Inferior parietal cortex (tissue), 1 donor: ENCODE results near the gene PLCB4.
"Not testable (repeated sequence)": the region's sequence is repeated elsewhere in the genome, so short reads cannot be mapped to it uniquely, and the experiment has no call there.

ENCODE experiments used
- DNase-seq: peaks from one replicate; pipeline ENCODE4 v3.0.0-alpha.2; 2016; ENCODE audit errors: extremely low spot score

Gene PLCB4

DNA sequence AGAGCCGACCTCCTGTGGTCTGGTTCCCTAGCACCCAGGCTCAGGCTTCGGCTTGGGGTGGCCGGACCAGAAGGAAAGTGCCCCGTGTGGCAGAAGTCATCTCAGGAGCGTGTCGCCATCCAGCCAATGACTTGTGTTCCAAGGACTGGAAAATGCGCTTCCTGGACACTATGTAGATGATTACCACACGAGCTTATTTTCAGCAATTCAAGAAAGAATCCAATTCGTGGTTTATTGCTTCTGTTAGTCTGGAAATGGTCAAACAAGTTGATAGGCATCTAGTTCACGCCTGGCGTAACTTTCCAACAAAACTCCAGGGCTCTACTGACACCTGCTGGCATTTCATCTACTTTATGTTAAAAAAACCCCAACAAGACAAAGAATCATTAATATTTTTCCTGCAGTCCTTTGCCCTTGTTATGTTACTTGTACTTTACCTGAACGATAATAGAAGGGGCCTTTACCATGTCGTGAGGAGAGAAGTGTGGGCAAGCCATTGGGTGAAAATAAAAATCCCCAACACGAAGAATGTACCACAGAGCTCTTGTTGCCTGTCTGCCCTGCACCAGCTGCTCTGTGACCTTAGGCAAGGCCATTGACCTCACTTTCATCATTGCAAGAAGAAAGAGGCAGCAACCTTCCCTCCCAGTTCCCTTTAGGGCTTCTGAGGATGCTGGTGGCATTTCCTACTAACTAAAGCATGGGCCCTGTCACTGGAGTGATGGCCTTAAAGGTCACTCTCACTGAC, 290.8 kb downstream of the PLCB4 start:
- peak; percentile 70 for DNase-seq

DNA sequence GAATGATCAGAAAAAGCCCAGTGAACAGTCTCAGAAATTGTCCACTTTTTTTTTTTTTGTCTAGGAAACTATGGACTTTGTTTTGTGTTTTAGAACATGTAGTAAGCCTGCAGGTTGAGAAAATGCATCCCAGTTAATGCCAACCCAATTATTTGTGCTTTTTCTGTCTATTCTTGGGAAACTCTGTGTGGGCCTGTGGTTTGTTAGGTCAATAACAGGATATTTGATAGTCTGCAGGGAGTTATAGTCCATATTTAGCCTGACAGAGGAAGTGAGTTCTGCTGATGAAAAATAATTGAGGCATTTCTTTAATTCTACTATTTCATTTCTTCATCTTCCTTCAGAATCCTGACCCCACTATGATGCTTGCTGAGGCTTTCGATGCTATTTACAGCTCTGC, 291.5 kb downstream of the PLCB4 start:
- no peak for DNase-seq

DNA sequence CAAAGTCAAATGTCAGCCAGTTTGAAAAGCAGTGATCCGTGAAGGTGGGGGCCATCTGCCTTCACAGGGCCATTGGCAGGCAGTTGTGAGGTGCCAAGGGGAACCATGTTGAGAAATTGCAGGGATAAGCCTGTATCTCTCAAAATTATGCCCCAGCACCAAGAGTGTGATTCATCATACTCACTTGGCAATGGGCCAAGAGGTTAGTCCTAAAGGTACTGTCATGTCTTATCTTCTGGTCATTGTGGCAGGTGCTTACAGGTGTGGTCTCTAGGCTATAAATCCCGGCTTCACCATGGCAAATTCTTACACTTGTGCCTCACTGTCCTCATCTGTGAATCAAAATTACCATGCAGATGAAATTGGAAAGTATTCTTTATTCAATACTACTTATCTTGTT, 294.8 kb downstream of the PLCB4 start:
- no peak for DNase-seq

DNA sequence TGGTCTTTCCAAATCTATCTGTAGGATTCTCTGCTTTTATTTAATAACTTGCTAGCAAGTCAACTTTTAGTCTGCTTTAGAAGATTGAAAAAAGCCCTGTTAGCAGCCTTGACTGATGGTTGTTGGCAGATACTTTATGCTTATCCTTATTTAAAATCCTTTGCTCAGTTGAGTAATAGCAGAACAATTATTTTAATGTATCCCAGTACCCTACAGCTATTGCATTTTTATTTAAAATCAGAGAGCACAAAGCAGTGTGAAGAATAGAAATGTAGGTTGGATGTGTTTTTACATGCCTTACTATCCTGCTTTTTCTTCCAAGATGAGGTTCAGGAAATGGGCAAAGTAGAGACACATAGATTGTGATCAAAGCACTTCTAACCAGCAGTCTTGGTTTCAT, 298.4 kb downstream of the PLCB4 start:
- no peak for DNase-seq

DNA sequence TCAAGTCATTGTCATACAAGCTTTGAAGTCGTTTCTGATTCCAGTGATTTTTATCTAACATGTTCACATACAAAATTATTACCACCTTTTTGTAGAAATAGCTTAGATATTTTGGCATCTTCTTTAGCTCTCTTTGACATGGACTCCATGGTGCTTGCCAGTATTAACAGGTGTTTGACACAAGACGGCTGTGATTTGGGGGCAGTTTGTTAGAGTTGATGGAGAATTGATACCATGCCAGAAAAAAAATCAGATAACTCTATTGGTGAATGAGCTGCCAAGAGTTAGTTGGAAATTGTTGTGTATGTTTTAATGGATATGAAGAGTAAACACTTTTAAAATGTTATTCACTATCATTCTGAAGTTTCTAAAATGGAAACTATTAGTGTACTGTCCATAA, 298.9 kb downstream of the PLCB4 start:
- no peak for DNase-seq

DNA sequence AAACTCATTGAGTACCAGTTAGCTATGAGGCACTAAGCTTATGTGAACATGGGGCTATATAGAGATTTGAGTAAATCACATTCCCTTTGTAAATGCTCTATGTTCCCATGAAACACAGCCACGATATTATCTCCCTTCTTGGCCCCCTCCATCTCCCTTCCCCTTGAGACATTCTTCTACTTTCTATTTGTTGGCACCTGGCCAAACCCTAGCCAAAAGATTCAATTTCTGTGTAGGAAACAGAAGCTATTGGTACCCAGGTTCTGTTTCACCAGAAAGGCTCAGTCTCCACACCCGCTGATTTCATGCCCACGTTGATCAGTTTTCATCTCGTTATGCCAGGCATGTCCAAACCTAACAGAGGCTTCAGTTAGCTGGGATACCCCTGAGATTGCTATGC, 300.0 kb downstream of the PLCB4 start:
- no peak for DNase-seq

DNA sequence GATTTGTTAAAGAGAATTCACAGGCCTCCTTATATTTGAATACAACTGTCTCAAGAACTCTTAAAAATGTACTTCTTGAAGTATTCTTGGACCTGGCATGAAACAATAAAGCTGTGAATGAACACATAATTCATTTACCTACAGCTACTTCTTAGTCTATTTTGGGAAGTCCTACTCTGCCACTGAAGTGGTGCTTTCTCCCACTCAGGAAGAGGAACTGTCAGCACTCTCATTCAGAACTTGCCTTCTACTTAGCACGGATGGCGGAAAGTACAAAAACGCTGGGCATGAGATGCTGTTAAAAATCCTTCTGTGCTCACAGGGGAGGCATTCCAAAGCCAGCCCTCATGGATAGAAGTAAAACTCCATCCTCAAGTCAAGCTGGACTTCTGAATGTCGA, 300.7 kb downstream of the PLCB4 start:
- no peak for DNase-seq

DNA sequence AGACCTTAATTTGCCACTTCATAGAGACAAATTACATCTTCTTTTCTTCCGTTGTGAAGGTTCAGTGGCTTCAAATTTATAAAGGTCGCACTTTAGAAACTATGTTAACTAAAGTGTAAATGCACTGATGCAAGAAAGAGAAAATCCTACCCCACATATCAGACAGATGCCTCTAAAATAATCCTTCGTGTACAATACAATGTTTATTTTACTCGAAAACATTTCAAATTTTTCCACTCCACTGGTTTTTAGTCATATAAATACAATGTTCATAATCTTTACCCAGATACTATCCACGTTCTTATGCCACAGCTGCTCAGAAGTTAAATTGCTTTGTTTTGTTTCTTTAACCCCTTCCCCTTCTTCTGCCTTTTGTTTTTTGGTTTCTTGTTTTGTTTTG, 305.2 kb downstream of the PLCB4 start:
- no peak for DNase-seq

DNA sequence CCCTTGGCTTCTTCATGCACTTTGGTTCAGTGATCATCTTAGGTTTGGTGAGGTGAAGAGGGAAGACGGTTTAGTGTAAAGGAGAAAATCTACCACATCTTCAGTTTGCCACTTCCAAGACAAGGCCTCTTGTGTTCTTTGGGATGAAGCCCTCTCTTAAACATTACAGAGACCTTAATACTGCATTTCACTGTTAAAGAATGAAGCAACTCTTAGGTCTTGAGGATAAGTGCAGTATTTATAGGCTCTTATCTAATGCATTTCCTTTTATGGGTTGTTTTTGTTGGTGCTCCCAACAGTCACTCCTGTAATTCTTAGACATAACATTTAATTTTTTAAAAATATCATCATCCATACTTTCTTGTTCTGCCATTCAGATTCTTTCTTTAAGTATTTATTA, 305.6 kb downstream of the PLCB4 start:
- no peak for DNase-seq

DNA sequence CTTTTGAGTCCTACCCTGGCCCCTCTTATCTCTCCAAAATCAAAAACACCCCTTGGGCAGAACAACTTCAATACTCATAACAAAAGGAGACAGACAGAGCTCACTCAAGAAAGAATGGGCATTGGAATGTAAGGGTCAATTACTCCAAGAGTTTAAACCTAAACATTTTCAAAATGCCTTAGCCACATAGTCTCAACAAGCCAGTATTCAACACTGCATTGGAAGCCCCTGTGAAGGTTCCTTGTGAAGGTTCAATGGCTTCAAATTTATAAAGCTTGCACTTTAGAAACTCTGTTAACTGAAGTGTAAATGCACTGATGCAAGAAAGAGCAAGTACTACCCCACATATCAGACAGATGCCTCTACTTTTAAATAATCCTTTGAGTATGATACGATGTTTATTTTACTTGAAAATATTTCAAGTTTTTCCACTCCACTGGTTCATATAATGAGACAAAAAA, 306.4 kb downstream of the PLCB4 start:
- DNase-seq = no peak

DNA sequence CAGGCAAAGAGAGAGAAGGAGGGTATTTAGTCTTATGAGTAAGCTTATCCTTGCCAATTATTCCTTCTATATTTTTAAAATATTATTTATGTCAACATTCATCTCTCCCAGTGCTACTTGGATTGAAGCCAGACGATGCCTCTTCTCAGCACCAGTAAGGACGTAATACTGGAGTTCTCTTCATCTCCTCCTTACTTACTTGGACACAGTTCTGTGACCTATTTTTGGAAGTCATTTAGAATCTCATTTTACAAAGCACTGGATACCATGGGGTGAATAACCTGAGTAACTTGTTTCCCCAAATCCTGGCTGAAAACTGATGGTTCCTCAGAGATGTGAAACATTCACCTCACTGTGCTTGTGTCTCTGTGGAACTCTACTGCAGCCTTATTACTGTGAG, 308.1 kb downstream of the PLCB4 start:
- DNase-seq = no peak

DNA sequence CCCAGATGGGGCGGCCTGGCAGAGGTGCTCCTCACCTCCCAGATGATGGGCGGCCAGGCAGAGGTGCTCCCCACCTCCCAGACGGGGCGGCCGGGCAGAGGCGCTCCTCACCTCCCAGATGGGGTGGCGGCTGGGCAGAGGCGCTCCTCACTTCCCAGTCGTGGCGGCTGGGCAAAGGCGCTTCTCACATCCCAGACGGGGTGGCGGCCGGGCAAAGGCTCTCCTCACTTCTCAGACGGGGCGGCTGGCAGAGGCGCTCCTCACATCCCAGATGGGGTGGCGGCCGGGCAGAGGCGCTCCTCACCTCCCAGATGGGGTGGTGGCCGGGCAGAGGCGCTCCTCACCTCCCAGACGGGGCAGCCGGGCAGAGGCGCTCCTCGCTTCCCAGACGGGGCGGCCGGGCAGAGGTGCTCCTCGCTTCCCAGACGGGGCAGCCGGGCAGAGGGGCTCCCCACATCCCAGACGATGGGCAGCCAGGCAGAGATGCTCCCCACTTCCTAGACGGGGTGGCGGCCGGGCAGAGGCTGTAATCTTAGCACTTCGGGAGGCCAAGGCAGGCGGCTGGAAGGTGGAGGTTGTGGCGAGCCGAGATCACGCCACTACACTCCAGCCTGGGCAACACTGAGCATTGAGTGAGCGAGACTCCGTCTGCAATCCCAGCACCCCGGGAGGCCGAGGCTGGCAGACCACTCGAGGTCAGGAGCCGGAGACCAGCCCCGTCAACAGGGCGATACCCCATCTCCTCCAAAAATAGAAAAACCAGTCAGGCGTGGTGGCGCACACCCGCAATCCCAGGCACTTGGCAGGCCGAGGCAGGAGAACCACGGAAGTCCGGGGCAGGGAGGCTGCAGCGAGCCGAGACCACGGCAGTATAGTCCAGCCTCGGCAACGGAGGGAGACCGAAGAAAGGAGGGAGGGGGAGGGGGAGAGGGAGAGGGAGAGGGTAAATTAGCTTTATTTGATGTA, 316.7 kb downstream of the PLCB4 start:
- DNase-seq = not testable (repeated sequence)

DNA sequence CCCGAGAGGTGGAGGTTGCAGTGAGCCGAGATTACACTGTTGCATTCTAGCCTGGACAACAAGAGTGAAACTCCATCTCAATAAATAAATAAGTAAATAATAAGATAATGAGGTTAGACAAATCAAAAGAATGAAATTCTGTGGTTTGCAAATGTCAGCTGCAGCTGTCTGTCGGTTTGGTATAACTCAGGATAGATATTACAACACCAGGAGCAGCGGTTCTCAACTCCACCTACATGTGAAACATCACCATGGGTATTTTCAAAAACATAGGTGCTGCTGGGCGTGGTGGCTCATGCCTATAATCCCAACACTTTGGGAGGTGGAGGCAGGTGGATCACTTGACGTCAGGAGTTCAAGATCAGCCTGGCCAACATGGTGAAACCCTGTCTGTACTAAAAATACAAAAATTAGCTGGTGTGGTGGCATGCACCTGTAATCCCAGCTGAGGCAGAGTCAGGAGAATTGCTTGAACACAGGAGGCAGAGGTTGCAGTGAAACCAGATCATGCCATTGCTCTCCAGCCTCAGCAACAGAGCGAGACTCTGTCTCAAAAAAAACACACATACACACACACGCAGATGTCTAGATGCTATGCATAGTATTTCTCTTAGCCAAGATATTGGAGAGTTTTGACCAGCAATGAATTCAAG, 319.4 kb downstream of the PLCB4 start:
- DNase-seq = no peak

DNA sequence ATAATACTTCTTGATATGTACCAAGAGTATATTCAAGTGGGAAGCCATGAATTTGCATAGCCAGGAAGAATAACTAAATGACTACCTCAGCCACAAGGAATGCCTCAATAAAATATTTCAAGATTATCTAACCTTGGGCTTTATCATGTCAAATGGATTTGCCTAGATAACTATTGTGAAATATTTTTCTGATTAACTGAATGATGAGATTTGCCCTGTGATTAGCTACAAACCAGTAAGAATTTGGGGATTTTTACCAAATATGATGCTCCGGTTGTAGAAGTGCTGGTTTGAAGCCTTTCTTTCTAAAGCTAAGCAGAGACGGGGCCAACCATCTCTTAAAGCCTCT, 319.9 kb downstream of the PLCB4 start:
- DNase-seq = no peak

DNA sequence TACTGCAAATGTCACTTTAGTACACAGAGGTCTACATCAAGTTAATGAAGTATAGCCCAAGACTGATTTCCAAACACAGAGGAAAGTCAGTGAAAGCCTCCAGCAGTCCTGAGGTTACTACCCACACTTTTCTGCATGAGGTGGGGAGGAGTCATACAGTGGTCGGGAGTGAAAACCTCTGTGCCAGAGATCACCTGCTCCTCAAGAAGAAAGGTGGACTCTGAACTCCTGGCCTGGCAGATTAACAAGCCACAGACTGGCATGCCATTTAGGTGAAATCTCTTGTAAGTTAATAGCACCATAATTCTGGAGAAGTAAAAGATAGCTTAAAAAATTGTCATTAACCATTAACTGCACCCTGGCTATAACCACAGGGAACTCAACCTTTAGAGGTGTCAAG, 320.5 kb downstream of the PLCB4 start:
- DNase-seq = no peak

DNA sequence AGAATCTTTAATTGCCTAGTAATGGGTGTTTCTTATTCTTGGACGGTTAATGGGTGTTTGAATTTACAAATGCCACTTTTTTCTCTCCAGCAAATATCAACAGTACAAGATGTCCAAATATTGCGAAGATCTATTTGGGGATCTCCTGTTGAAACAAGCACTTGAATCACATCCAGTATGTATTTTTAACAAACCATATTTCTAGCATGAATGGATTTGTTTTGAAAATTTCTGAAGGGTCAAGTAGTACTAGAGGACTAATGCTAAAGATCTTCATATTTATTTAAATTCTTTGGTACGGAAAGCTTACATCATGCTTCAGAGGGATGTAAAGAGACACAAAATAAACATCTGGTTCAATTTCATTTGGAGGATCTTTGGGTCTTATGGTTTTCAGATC, 321.6 kb downstream of the PLCB4 start:
- DNase-seq = no peak

DNA sequence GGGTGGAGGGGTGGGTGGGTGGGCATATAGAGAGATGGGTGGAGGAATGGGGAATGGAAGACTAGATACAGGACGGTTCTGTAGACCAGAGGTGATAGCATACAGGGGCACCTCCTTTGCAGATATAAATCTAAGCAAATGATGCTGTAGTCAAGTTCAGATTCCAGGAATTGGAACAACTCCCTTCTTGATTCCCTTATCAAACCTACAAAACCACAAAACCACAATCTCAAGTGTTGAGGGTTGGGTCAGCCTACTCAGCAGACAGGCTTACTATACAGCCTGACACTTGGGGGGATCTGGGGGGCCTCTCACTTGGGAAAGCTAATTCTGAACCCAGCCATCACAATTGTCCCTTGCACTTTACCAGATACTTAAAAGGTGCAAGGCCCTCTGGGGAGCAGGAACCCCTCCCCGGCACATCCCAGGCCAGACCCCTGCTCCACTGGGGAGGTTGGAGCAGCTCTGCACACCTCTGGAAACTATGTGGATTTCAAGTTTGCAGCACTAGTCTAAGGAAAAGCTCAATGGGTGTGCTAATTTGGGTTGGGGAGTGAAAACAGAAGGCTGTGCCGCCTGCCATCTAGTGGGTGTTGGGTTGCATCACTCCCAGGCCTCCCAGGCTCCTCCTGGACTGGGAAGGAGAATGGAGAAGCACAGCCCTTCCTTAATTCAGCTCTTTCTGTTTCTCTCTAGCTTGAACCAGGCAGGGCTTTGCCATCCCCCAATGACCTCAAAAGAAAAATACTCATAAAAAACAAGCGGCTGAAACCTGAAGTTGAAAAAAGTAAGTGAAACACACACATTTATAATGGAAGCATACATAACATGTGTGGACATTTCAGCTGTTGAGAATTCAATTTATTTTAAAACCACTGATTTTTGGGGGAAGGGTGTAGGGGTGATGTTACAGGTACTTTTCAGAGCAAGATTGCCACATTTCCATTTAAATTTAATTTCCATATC, 324.3 kb downstream of the PLCB4 start:
- peak; percentile 70 for DNase-seq

DNA sequence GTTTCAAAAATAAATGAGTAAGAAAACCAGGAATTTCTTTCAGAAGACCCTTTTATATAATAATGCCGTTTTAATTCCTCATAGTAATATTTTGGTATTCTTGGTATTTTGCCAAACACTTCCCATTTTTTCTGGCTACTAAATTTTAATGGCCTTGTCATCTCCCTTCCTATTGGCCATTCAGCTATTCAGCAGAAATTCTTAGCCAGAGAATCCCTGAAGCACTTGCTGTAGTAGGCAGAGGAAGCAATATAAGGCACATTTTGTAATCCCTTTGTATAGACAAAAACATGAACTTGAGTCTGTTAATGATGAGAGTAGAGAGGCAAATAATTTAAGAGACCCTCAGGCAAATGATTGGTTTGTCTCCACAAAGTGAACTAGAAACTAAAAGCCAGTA, 327.1 kb downstream of the PLCB4 start:
- no peak for DNase-seq

DNA sequence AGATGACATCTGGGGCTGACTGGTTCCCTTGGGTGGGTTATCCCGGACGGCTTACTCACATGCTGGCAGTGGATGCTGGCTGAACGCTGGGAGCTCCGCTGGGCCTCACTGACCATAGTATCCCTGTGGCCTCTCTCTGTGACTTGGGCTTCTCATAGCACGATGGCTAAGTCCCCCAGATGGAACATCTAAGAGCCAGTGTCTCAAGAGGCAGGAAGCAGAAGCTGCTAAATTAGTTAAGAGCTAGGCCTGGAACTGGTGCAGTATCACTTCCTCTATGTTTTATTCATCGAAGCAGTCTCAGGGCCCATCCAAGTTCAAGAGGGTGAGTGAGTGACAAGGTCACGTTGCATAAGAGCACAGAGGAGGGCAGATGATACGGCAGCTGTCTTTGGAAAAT, 329.0 kb downstream of the PLCB4 start:
- DNase-seq = no peak

DNA sequence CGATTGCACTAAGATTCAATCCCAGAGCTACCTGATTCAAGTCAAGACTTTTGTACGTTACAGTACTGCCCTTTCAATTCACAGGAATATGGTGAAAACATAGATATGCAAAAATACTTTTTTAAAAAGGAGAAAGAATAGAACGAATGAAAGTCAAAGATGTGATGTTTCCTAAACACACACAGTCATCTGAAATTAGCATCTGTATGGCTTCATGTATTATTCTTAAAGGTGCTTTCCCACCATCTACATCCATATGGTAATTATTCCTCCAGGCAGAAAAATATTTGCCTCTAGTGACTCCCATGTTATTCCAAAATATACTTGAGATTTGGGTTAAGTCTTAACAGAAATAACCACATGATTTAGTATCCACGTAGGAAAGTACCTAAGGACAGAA, 330.0 kb downstream of the PLCB4 start:
- no peak for DNase-seq

DNA sequence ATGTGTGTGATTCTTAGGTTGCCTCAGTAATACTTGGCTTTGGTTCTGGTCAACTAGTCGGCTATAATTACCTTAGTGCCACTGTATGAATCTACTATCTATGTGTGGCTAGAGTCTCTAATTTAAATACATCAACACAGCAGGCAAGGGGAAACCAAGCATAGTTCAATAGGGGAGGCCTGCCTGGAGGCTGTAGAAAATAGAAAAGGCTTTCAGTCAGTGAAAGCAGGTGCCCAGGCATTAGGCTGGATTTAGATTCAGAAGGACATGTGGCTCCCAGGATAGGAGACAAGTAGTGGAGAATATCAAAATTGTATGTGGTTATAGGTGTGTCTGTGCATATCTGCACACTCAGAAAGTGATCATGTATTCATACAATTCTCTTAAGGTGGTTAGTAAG, 330.4 kb downstream of the PLCB4 start:
- DNase-seq = no peak
